Parietal lobe (tissue), 2 donors: ENCODE measurements around the gene FBXO34. TPM values are rescaled to one million over a fixed set of nuclear protein-coding genes. Genes with fewer than 3 reads are reported as not detected.

Experiments used
- small RNA-seq: library from RNA; depleted of rRNA; stranded (forward); fragments of <200 nt; gene quantifications from one replicate; pipeline ENCODE3, GENCODE V24; 2014; ENCODE audit warnings: low replicate concordance
- total RNA-seq: library from RNA; depleted of rRNA; stranded (reverse); fragments of >200 nt; gene quantifications from one replicate; pipeline ENCODE4 v1.2.3, GENCODE V29; 2014

Gene FBXO34
- 34.4 TPM for total RNA-seq

GRCh38 chr14:55270832-55271571, at the start of gene FBXO34:
FBXO34 (plus strand) TSS chr14:55271421; CDS start chr14:55350391, 78,970 bp downstream.

Small RNA genes lying within 50 kb of the gene (small RNA-seq; reads per million reads assigned to genes)
- not detected for gene AL356801.1

Other genes with a start within 250 kb of the FBXO34 start
- gene WDHD1, start 244.3 kb upstream of the FBXO34 start, total RNA-seq = 11.9 TPM
- 31.0 TPM for gene SOCS4, start 244.2 kb upstream of the FBXO34 start, total RNA-seq
- 31.9 TPM for gene MAPK1IP1L, start 219.8 kb upstream of the FBXO34 start, total RNA-seq
- 6.3 TPM for gene LGALS3, start 142.2 kb upstream of the FBXO34 start, total RNA-seq
- 6.6 TPM for gene DLGAP5, start 79.8 kb upstream of the FBXO34 start, total RNA-seq
- gene ATG14, start 140.4 kb downstream of the FBXO34 start, total RNA-seq = 21.6 TPM
- gene TBPL2, start 169.2 kb downstream of the FBXO34 start, total RNA-seq = not detected